GM21381 (cell line): ENCODE results near the gene DCUN1D1.
A peak's percentile ranks its signal among the peaks of the same experiment; 100 is the strongest.
"Not testable (repeated sequence)": the region's sequence is repeated elsewhere in the genome, so short reads cannot be mapped to it uniquely, and the experiment has no call there.

Experiments
- ATAC-seq: cut with Tn5 transposase; IDR thresholded peaks from one replicate; pipeline ENCODE4 v1.9.1; 2021; ENCODE audit warnings: mild to moderate bottlenecking, moderate library complexity; ENCODE audit not compliant: unreplicated experiment

DCUN1D1 gene

GRCh38 chr3:182980204-182981037 is at the start of gene DCUN1D1:
Gene DCUN1D1, minus strand, starts transcription at chr3:182980538. Its CDS starts 49 bp downstream, at chr3:182980489.
- ATAC-seq, result peak; percentile 92

- ATAC-seq, result no peak
Observed at GRCh38 chr3:183028416-183028815, 48.1 kb upstream of the DCUN1D1 start.

- no peak for ATAC-seq
Observed at GRCh38 chr3:183027276-183027675, 46.9 kb upstream of the DCUN1D1 start.

- no peak for ATAC-seq
Observed at GRCh38 chr3:183022936-183023516, 42.7 kb upstream of the DCUN1D1 start.

GRCh38 chr3:183018421-183019192 is 38.3 kb upstream of the DCUN1D1 start:
- ATAC-seq, result no peak

GRCh38 chr3:183015185-183015584 is 34.8 kb upstream of the DCUN1D1 start:
- ATAC-seq, result no peak

GRCh38 chr3:183013856-183014255 is 33.5 kb upstream of the DCUN1D1 start:
- ATAC-seq, result no peak

- no peak for ATAC-seq
Observed at GRCh38 chr3:183013074-183013473, 32.7 kb upstream of the DCUN1D1 start.

GRCh38 chr3:183008800-183009199 is 28.5 kb upstream of the DCUN1D1 start:
- ATAC-seq, result no peak

- no peak for ATAC-seq
Observed at GRCh38 chr3:183008303-183008702, 28.0 kb upstream of the DCUN1D1 start.

- no peak for ATAC-seq
Observed at GRCh38 chr3:183006396-183007002, 26.2 kb upstream of the DCUN1D1 start.

- no peak for ATAC-seq
Observed at GRCh38 chr3:182999767-183000166, 19.4 kb upstream of the DCUN1D1 start.

GRCh38 chr3:182993486-182994201 is 13.3 kb upstream of the DCUN1D1 start:
- ATAC-seq, result not testable (repeated sequence)

- ATAC-seq, result no peak
Observed at GRCh38 chr3:182989566-182989965, 9.2 kb upstream of the DCUN1D1 start.

GRCh38 chr3:182986021-182986420 is 5.7 kb upstream of the DCUN1D1 start:
- no peak for ATAC-seq

- no peak for ATAC-seq
Observed at GRCh38 chr3:182983876-182984275, 3.5 kb upstream of the DCUN1D1 start.

GRCh38 chr3:182981038-182981380 is 671 bp upstream of the DCUN1D1 start:
- no peak for ATAC-seq

- peak; percentile 16 for ATAC-seq
Observed at GRCh38 chr3:182979674-182980191, 605 bp downstream of the DCUN1D1 start.

GRCh38 chr3:182979103-182979673 is 1.1 kb downstream of the DCUN1D1 start:
- ATAC-seq, result no peak

- no peak for ATAC-seq
Observed at GRCh38 chr3:182978387-182978786, 2.0 kb downstream of the DCUN1D1 start.
